NCI-H187 treated with DMSO at 0.1 percent for 48 hours (cell line): ENCODE measurements around the gene GNAL.

ENCODE experiments used
- DNase-seq: peaks from one replicate; lab custom pipeline; 2025; lab: John Stamatoyannopoulos, UW

GNAL gene

DNA sequence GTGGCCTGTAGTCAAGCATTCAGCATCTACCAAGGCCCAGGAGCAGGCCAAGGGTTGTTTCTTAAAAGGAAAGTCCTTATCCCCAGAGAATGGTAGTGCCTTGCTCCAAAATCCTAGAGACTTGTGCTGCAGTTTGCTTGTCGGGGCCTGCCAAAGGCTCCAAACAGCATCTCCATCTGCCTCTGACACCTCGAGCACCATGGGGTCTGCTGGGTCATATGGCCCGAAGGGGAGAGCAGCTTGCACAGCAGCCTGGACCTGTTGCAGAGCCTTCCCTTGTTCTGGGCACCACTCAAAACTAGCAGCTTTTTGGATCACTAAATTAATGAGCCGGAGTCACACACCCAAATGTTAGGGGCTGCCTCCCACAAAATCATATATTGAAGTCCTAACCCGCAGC lies 35.7 kb downstream of the GNAL start:
- DNase-seq, result no peak

DNA sequence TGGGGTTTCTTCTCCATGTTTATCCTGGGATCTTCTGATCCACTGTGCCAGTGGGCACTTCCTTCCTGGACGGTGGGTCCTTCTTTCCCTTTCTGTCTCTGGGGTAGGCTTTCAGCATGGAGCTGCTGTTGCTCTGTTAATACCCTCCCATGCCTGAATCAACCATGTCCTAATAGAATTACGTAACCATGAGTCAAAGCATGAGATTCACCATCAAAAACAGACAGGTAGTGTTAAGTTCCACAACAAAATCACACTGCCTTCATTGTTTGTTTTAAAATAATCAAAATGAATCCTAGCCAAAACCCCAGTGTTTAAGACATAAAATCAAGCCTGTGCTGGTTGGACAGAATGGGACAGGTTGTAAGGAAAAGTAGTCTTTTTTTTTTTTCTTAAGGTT lies 37.5 kb downstream of the GNAL start:
- DNase-seq, result no peak

DNA sequence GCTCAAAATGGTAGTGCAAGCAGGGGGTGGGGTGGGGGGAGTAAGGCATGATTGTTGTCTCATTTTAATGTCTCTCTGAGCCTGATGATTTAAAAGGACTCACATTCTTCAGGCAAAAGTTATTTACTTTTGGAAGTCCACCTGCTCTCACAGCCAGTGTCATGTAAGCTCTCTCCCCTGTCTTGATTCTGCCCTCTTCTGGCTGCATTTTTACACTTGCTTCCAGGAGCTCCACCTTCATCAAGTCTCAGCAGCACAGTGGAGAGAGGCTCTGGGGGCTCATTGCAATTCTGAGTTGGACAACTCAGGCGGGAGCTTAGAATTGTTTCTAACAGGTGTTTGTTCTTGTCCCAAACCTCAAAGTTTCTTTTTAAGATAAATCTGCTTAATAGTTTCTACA lies 39.2 kb downstream of the GNAL start:
- DNase-seq, result no peak

GRCh38 chr18:11729556-11729955 lies 40.5 kb downstream of the GNAL start:
- DNase-seq, result no peak

DNA sequence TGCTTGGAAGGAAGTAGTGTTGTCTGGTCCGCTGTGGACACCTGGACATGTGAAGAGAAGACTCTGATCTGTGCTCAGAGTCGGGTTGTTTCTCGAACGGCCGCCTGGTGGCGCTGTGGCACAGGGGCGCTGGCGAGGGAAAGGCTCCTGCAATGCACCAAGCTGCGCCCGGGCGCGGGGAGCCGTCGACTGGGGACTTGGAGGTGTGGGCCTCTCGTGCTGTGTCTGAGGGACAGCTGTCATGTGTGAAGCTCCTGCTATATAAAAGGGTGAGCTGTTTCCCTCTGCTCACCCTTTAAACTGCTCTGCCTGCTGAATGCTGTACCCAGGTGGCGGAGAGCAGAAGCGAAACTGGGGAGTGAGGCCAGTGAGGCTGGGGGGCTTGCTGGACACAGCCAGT lies 44.0 kb downstream of the GNAL start:
- no peak for DNase-seq

- DNase-seq, result no peak
Measured at GRCh38 chr18:11736656-11737055, 47.6 kb downstream of the GNAL start.

- DNase-seq, result no peak
Measured at GRCh38 chr18:11739893-11740292, 50.8 kb downstream of the GNAL start.

GRCh38 chr18:11740461-11740860 lies 51.4 kb downstream of the GNAL start:
- DNase-seq, result no peak

DNA sequence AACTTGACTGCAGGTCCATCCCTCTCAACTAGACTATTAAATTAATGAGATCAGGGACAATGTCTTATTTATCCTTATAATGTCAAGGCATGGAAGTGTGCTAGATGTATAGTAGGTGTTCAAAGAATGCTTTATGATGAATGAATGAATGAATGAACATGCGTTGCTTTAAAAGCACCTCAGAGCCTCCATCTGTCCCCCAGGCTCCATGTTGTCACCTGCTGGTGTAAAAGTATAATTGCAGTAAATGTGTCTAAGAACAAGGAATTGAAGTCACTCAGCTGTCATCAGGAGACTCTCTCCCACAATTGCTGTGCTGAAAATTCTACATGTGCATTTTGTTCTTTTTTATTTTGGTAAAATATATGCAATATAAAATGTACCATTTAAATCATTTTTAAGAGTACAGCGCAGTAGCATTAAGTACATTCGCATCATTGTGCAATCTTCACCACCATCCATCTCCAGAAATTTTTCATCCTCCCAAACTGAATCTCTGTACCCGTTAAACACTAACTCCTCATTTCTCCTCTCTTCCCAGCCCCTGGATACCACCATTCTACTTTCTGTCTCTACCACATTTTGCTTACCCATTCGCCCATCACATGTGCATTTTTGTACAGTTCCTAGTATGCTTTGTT lies 52.6 kb downstream of the GNAL start:
- no peak for DNase-seq

DNA sequence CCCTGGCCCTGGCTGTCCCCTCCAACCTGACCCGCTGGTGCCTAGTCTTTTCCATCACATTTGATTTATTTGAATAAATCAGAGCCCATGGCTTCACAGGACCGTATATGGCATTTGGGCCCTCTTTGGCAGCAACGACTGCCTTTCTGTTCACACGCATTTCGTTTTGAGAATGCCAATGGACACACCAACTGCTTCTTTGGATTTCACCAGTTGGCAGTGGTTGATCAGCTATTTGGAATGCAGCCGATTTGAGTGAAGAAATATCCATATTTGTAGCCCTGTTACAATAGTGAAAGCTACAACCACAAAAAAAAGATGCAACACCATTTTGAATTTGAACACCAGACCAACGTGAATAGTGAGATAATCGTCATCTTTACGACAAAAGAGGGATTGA lies 56.5 kb downstream of the GNAL start:
- no peak for DNase-seq

- no peak for DNase-seq
Measured at GRCh38 chr18:11747286-11747685, 58.2 kb downstream of the GNAL start.

DNA sequence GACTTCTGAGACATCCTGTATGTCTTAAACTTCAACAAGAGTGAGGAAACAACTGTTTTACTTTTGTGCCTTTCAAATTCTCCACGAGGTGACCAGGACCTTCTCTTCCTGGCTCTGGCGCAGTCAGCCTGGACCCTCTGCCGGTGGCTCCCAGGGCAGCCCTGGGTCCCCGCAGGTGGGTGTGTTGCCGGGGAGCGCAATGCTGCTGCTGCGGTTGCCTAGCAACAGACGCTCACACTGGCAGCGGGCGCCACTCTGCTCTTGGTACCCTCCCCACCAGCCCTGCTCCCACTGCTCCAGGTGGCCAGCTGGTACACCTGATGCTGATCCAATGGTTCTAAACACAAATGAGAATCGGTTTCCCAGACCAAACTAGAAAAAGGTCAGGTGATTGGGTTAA lies 58.7 kb downstream of the GNAL start:
- DNase-seq, result no peak

- no peak for DNase-seq
Measured at GRCh38 chr18:11749305-11749704, 60.2 kb downstream of the GNAL start.

- DNase-seq, result no peak
Measured at GRCh38 chr18:11750171-11750570, 61.1 kb downstream of the GNAL start.

DNA sequence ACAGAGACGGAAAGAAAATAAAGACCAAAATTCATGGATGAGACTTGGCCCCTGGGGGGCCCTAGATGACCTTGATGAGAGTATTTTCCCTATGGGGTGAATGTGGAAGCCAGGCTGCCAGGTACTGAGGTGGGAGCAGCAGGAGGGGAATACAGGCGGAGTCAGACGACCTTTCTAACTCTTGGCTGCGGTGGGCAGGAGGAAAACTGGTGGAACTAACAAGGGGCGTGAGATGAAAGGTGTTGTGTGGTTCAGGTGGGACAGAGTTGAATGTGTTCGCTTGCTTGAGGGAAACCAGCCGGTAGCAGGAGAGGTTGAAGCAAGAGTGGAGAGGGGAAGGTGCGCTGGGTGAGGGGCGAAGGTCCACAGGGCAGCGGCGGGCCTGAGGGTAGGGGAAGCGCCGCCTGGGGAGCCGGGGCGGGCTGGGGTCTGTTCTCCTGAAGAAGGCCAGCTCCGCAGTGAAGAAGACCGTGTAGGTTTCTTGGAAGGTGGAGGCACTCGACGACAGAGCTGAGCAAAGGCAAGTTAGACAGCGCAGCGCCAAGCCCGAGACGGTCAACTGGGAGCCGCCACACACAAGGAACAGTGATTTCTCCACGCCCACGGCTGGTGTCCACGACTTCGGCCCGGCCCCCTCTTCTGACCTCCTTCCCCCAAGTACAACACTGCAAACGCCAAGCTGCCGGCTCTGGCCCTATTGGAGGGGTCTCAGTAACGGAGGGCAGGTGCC lies 61.7 kb downstream of the GNAL start:
- DNase-seq, result no peak

DNA sequence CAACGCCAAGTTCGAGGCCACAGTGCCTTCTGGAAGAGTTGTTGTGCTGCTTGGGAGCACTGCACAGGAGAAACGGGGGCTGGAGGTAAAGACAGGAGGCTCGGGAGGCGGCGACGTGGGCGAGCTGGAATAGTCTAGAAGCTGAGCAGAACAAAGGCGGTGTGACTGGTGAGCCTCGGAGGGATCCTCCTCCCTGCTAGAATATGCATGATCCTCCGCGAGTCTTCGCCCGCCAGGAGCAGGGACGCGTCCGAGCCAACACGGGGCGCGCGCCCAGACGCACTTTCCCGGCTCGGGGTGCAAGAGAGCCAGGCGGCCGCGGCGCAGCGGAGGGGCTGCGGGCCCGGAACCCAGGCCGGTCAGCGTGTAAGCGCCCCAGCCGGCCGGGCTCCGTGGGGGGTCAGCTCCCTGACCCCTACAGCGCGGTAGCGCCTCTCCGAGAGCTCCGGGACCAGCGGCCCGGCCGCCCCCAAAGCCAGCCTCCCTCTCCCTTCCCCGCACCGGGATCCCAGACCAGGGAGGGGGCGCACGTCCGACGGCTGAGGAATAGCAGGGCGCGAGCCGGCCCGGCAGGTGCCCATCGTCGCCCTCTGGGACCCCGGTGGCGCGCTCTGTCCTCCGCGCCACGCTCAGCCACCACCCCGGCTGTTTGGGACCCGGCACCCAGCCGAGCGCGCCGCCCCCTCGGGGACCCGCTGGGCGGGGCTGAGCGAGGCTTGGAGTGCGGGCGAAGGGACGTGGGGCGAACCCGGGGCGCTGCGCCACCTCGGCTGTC lies 62.5 kb downstream of the GNAL start:
- no peak for DNase-seq

- DNase-seq, result no peak
Measured at GRCh38 chr18:11752116-11752911, 63.2 kb downstream of the GNAL start.

DNA sequence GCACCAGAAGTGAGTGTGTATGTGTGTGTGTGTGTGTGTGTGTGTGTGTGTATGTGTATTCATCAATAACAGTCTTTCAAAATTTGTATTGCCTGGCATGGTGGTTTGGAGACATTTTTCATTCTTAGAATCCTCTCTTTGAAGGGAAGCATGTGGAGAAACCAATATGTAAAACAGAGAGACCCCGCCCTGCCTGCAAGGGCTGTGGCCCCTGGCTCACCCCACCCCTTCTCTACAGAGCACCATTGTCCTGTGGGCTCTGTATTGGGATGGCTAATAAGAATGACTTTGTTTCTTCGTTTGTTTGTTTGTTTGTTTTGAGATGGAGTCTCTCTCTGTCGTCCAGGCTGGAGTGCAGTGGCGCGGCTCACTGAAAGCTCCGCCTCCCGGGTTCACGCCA lies 65.9 kb downstream of the GNAL start:
- no peak for DNase-seq

- no peak for DNase-seq
Measured at GRCh38 chr18:11757084-11757590, 68.1 kb downstream of the GNAL start.

GRCh38 chr18:11759456-11759855 lies 70.4 kb downstream of the GNAL start:
- DNase-seq, result no peak

GRCh38 chr18:11760498-11761167 lies 71.6 kb downstream of the GNAL start:
- no peak for DNase-seq

- DNase-seq, result no peak
Measured at GRCh38 chr18:11761553-11761952, 72.5 kb downstream of the GNAL start.
